Nephron (organoid): ENCODE results near the gene SLC12A3.

Experiments
- H3K27ac Mint-ChIP-seq, 3 experiments: 2 replicates each; pipeline ENCODE4 v1.8.0; 2020; ENCODE audit warnings: mixed read lengths in 3 of 3, mild to moderate bottlenecking in 2 of 3, moderate library complexity in 1 of 3
- H3K27me3 Mint-ChIP-seq: 2 replicates; pipeline ENCODE4 v1.8.0; 2021; ENCODE audit warnings: low read depth, mild to moderate bottlenecking, moderate library complexity, mixed read lengths
- H3K36me3 Mint-ChIP-seq: 2 replicates; pipeline ENCODE4 v1.8.0; 2020; ENCODE audit warnings: low read depth, mixed read lengths
- H3K4me1 Mint-ChIP-seq: 2 replicates; pipeline ENCODE4 v1.8.0; 2020; ENCODE audit warnings: mixed read lengths
- H3K4me3 Mint-ChIP-seq, 3 experiments: 2 replicates each; pipeline ENCODE4 v1.8.0; 2020; ENCODE audit warnings: mild to moderate bottlenecking in 3 of 3, mixed read lengths in 3 of 3, moderate library complexity in 2 of 3
- H3K9me3 Mint-ChIP-seq: 2 replicates; pipeline ENCODE4 v1.8.0; 2020; ENCODE audit warnings: mixed read lengths
- CTCF ChIP-seq, 3 experiments: fragments of 200-600 bp; sonication (generic); IDR thresholded peaks; one replicate each; pipeline ENCODE4 v1.5.0; 2021; ENCODE audit warnings: antibody characterized with exemption in 3 of 3; ENCODE audit not compliant: unreplicated experiment in 3 of 3

The SLC12A3 gene

GRCh38 chr16:56950455-56950854 is 85.4 kb downstream of the SLC12A3 start:
- H3K36me3 Mint-ChIP-seq = no peaks in the 10 kb centered on the region
- TF ChIP-seq CTCF (IDR thresholded peaks at IDR 0.05; ENCODE audit: unreplicated experiment in 3 of 3) = no peak
- H3K27me3 Mint-ChIP-seq = peaks cover 6% of the 10 kb centered on the region
- peaks cover 11% of the 10 kb centered on the region for H3K4me1 Mint-ChIP-seq
- no peaks in the 10 kb centered on the region for H3K9me3 Mint-ChIP-seq
- no peak overlapping the region for H3K27ac Mint-ChIP-seq
- H3K4me3 Mint-ChIP-seq = no peak overlapping the region

- H3K27ac Mint-ChIP-seq = no peak overlapping the region
- no peak overlapping the region for H3K4me3 Mint-ChIP-seq
- peak; percentile 39 to 60 (median 44) for TF ChIP-seq CTCF (IDR thresholded peaks at IDR 0.05; ENCODE audit: unreplicated experiment in 3 of 3)
- H3K36me3 Mint-ChIP-seq = no peaks in the 10 kb centered on the region
- H3K9me3 Mint-ChIP-seq = no peaks in the 10 kb centered on the region
- H3K4me1 Mint-ChIP-seq = peaks cover 11% of the 10 kb centered on the region
- peaks cover 6% of the 10 kb centered on the region for H3K27me3 Mint-ChIP-seq
Measured at GRCh38 chr16:56950881-56951771, 86.1 kb downstream of the SLC12A3 start.

- no peaks in the 10 kb centered on the region for H3K36me3 Mint-ChIP-seq
- H3K4me3 Mint-ChIP-seq = no peak overlapping the region
- no peaks in the 10 kb centered on the region for H3K9me3 Mint-ChIP-seq
- peaks cover 6% of the 10 kb centered on the region for H3K27me3 Mint-ChIP-seq
- H3K4me1 Mint-ChIP-seq = no peaks in the 10 kb centered on the region
- no peak overlapping the region for H3K27ac Mint-ChIP-seq
- no peak for TF ChIP-seq CTCF (IDR thresholded peaks at IDR 0.05; ENCODE audit: unreplicated experiment in 3 of 3)
Measured at GRCh38 chr16:56953006-56953405, 88.0 kb downstream of the SLC12A3 start.

GRCh38 chr16:56956076-56956475 is 91.1 kb downstream of the SLC12A3 start:
- Mint-ChIP-seq H3K36me3 (no peaks in the 10 kb centered on the region), H3K9me3 (no peaks in the 10 kb centered on the region), H3K27me3 (peaks cover 6% of the 10 kb centered on the region), H3K4me1 (peaks cover under 1% of the 10 kb centered on the region), H3K4me3 (no peak overlapping the region), H3K27ac (no peak overlapping the region)
- no peak for TF ChIP-seq CTCF (IDR thresholded peaks at IDR 0.05; ENCODE audit: unreplicated experiment in 3 of 3)

- H3K27ac Mint-ChIP-seq = no peak overlapping the region
- no peak for TF ChIP-seq CTCF (IDR thresholded peaks at IDR 0.05; ENCODE audit: unreplicated experiment in 3 of 3)
- H3K4me1 Mint-ChIP-seq = peaks cover 8% of the 10 kb centered on the region
- peaks cover 3% of the 10 kb centered on the region for H3K27me3 Mint-ChIP-seq
- no peaks in the 10 kb centered on the region for H3K9me3 Mint-ChIP-seq
- no peaks in the 10 kb centered on the region for H3K36me3 Mint-ChIP-seq
- H3K4me3 Mint-ChIP-seq = no peak overlapping the region
Measured at GRCh38 chr16:56956756-56957155, 91.7 kb downstream of the SLC12A3 start.
